ENCODE measurements around the gene CLMP.

CLMP gene

GRCh38 chr11:123203471-123203870 lies 8.4 kb upstream of the CLMP start:
- no peak for TF ChIP-seq CTCF (conservative IDR thresholded peaks at IDR 0.05; ENCODE audit: low read depth)
- ChIA-PET CTCF (no interaction called here), POLR2A (ENCODE audit: low non-redundant PET) (no interaction called here)
- H3K27ac ChIP-seq: no peak overlapping the region
- DNase-seq (ENCODE audit: low spot score): no peak

- POLR2A ChIA-PET (ENCODE audit: low non-redundant PET): no interaction called here
- no peak overlapping the region for H3K27ac ChIP-seq
- CTCF ChIA-PET: interaction anchor here (0.6 kb wide), 1 partner anchor 44 kb away, joined by 3 read pairs; no protein-coding TSS in a partner anchor
- no peak for TF ChIP-seq CTCF (conservative IDR thresholded peaks at IDR 0.05; ENCODE audit: low read depth)
- DNase-seq (ENCODE audit: low spot score): no peak
Measured at GRCh38 chr11:123202155-123203151, 7.4 kb upstream of the CLMP start.

GRCh38 chr11:123200264-123200663 lies 5.2 kb upstream of the CLMP start:
- H3K27ac ChIP-seq: no peak overlapping the region
- no peak for TF ChIP-seq CTCF (conservative IDR thresholded peaks at IDR 0.05; ENCODE audit: low read depth)
- ChIA-PET CTCF (interaction anchor here (0.6 kb wide), 1 partner anchor 20 kb away, joined by 6 read pairs; no protein-coding TSS in a partner anchor), POLR2A (ENCODE audit: low non-redundant PET) (no interaction called here)
- DNase-seq (ENCODE audit: low spot score): no peak

GRCh38 chr11:123197711-123198110 lies 2.7 kb upstream of the CLMP start:
- H3K27ac ChIP-seq: peak overlapping the region; percentile 68
- ChIA-PET POLR2A (ENCODE audit: low non-redundant PET) (no interaction called here), CTCF (no interaction called here)
- DNase-seq (ENCODE audit: low spot score): peak; percentile 78
- TF ChIP-seq CTCF (conservative IDR thresholded peaks at IDR 0.05; ENCODE audit: low read depth): no peak

GRCh38 chr11:123196060-123196714 lies 1.1 kb upstream of the CLMP start:
- H3K27ac ChIP-seq: peak overlapping the region; percentile 82
- TF ChIP-seq CTCF (conservative IDR thresholded peaks at IDR 0.05; ENCODE audit: low read depth): no peak
- POLR2A ChIA-PET (ENCODE audit: low non-redundant PET): no interaction called here
- DNase-seq (ENCODE audit: low spot score): no peak
- CTCF ChIA-PET: no interaction called here

- CTCF ChIA-PET: interaction anchor here (0.7 kb wide), 1 partner anchor 222 kb away, joined by 3 read pairs; no protein-coding TSS in a partner anchor
- peak; percentile 44 for DNase-seq (ENCODE audit: low spot score)
- H3K27ac ChIP-seq: peak overlapping the region; percentile 82
- POLR2A ChIA-PET (ENCODE audit: low non-redundant PET): no interaction called here
- no peak for TF ChIP-seq CTCF (conservative IDR thresholded peaks at IDR 0.05; ENCODE audit: low read depth)
Measured at GRCh38 chr11:123194337-123195187, 486 bp downstream of the CLMP start.

Measured in RWPE1 (cell line).